IMR-90 (cell line): ENCODE measurements around the gene ANKRD13A. TPM values are rescaled to one million over a fixed set of nuclear protein-coding genes. Genes with fewer than 3 reads are reported as not detected.

Experiments used
- ATAC-seq: fragments of 200-7000 bp; cut with Tn5 transposase; 2 replicates; pipeline ENCODE4 v1.9.1; 2020; ENCODE audit warnings: low read depth, mild to moderate bottlenecking, moderate library complexity
- BruUV-seq: library from RNA; stranded (reverse); fragments of 400-500 nt; replicated peaks from 2 replicates; lab custom pipeline; 2021; lab: Mats Ljungman, UMichigan
- CTCF ChIA-PET: fragments of 300-600 bp; formaldehyde crosslinking; extraction: SDS; loops from one replicate; lab custom pipeline; 2021; ENCODE audit warnings: antibody characterized with exemption; lab: Yijun Ruan, JAX
- POLR2A ChIA-PET: fragments of 300-600 bp; sonication (Branson Sonifier 250); formaldehyde crosslinking; loops from one replicate; lab custom pipeline; 2022; ENCODE audit warnings: antibody characterized with exemption; ENCODE audit not compliant: unreplicated experiment; lab: Charles Lee
- DNase-seq: peaks from one replicate; pipeline ENCODE4 v3.0.0; 2013
- H2AFZ ChIP-seq: replicated peaks from 2 replicates; pipeline ENCODE3; 2013; ENCODE audit warnings: low read length, mild to moderate bottlenecking; ENCODE audit not compliant: poor library complexity
- H2AK5ac ChIP-seq: 2 replicates; pipeline ENCODE4 v1.6.1; 2013; ENCODE audit warnings: low read depth, low read length, inconsistent platforms
- H2AK9ac ChIP-seq: replicated peaks from 2 replicates; pipeline ENCODE3; 2013; ENCODE audit warnings: mild to moderate bottlenecking, low read depth, low read length, moderate library complexity; ENCODE audit not compliant: poor library complexity
- H2BK120ac ChIP-seq: 2 replicates; pipeline ENCODE4 v1.6.1; 2013; ENCODE audit warnings: low read depth, low read length, inconsistent platforms
- H2BK15ac ChIP-seq: 3 replicates; pipeline ENCODE4 v1.6.1; 2013; ENCODE audit warnings: low read depth, low read length, inconsistent platforms
- H2BK20ac ChIP-seq: 2 replicates; pipeline ENCODE4 v1.6.1; 2013; ENCODE audit warnings: low read depth, mild to moderate bottlenecking, inconsistent platforms, low read length, moderate library complexity
- H2BK5ac ChIP-seq: 2 replicates; pipeline ENCODE4 v1.6.1; 2013; ENCODE audit warnings: mild to moderate bottlenecking, low read depth, low read length, inconsistent platforms; ENCODE audit not compliant: poor library complexity, severe bottlenecking
- H3K14ac ChIP-seq: replicated peaks from 2 replicates; pipeline ENCODE4 v1.6.1; 2013; ENCODE audit warnings: low read depth, low read length, inconsistent platforms
- H3K18ac ChIP-seq: 2 replicates; pipeline ENCODE4 v1.6.1; 2013; ENCODE audit warnings: low read depth, low read length, control low read depth
- H3K23ac ChIP-seq: 2 replicates; pipeline ENCODE4 v1.6.1; 2013; ENCODE audit warnings: low read depth, low read length, inconsistent platforms
- H3K27ac ChIP-seq: 2 replicates; pipeline ENCODE4 v1.5.1; 2013; ENCODE audit warnings: mild to moderate bottlenecking, control low read depth, low read length; ENCODE audit not compliant: insufficient read depth
- H3K27me3 ChIP-seq: 2 replicates; pipeline ENCODE4 v1.6.1; 2013; ENCODE audit warnings: low read length; ENCODE audit not compliant: control insufficient read depth, insufficient read depth
- H3K36me3 ChIP-seq: 2 replicates; pipeline ENCODE4 v1.6.1; 2013; ENCODE audit warnings: low read length, mixed read lengths; ENCODE audit not compliant: control insufficient read depth, insufficient read depth
- H3K4ac ChIP-seq: 2 replicates; pipeline ENCODE4 v1.6.1; 2013; ENCODE audit warnings: low read depth, low read length, inconsistent platforms
- H3K4me1 ChIP-seq: 2 replicates; pipeline ENCODE4 v1.6.1; 2013; ENCODE audit warnings: low read length, mixed read lengths; ENCODE audit not compliant: control insufficient read depth, insufficient read depth
- H3K4me2 ChIP-seq: 2 replicates; pipeline ENCODE4 v1.6.1; 2013; ENCODE audit warnings: low read depth, mild to moderate bottlenecking, control low read depth, low read length, moderate library complexity
- H3K4me3 ChIP-seq: 2 replicates; pipeline ENCODE4 v1.5.1; 2013; ENCODE audit warnings: low read depth, mild to moderate bottlenecking, control low read depth, low read length, moderate library complexity; ENCODE audit not compliant: insufficient read depth
- H3K56ac ChIP-seq: 2 replicates; pipeline ENCODE4 v1.6.1; 2013; ENCODE audit warnings: low read length, inconsistent platforms; ENCODE audit not compliant: insufficient read depth; ENCODE audit errors: extremely low read depth
- H3K79me1 ChIP-seq, 2 experiments: 2 replicates each; pipeline ENCODE4 v1.6.1; 2013; ENCODE audit warnings: low read length in 2 of 2, inconsistent platforms in 1 of 2, low read depth in 1 of 2
- H3K9ac ChIP-seq: 2 replicates; pipeline ENCODE4 v1.6.1; 2013; ENCODE audit warnings: low read depth, low read length, control low read depth
- H3K9me1 ChIP-seq: 2 replicates; pipeline ENCODE4 v1.6.1; 2013; ENCODE audit warnings: low read length, inconsistent platforms; ENCODE audit not compliant: insufficient read depth
- H3K9me3 ChIP-seq: 2 replicates; pipeline ENCODE4 v1.6.1; 2013; ENCODE audit warnings: low read length; ENCODE audit not compliant: control insufficient read depth, insufficient read depth
- H4K20me1 ChIP-seq: 2 replicates; pipeline ENCODE4 v1.6.1; 2013; ENCODE audit warnings: low read length, inconsistent platforms; ENCODE audit not compliant: insufficient read depth
- H4K5ac ChIP-seq: 2 replicates; pipeline ENCODE4 v1.6.1; 2013; ENCODE audit warnings: mild to moderate bottlenecking, low read depth, low read length, control low read depth
- H4K8ac ChIP-seq, 2 experiments: 2 replicates each; pipeline ENCODE4 v1.6.1; 2013; ENCODE audit warnings: low read depth in 2 of 2, low read length in 2 of 2, control low read depth in 1 of 2, inconsistent platforms in 1 of 2
- H4K91ac ChIP-seq: 2 replicates; pipeline ENCODE4 v1.6.1; 2013; ENCODE audit warnings: low read depth, low read length, inconsistent platforms; ENCODE audit not compliant: insufficient read depth
- BHLHE40 ChIP-seq: fragments of 150-350 bp; IDR thresholded peaks from 2 replicates; pipeline ENCODE4 v1.6.1; 2016; ENCODE audit warnings: mild to moderate bottlenecking, low read depth, low read length
- ELK1 ChIP-seq: fragments of 150-350 bp; IDR thresholded peaks from 2 replicates; pipeline ENCODE4 v1.6.1; 2016; ENCODE audit warnings: low read depth, mild to moderate bottlenecking, low read length, moderate library complexity, borderline replicate concordance
- MAZ ChIP-seq: IDR thresholded peaks from 2 replicates; pipeline ENCODE4 v1.6.1; 2012; ENCODE audit warnings: low read depth, mild to moderate bottlenecking, low read length, improper control_type of control experiment, moderate library complexity, borderline replicate concordance
- NFE2L2 ChIP-seq: fragments of 150-350 bp; IDR thresholded peaks from 2 replicates; pipeline ENCODE4 v1.6.1; 2016; ENCODE audit warnings: low read depth, mild to moderate bottlenecking, low read length
- RAD21 ChIP-seq: IDR thresholded peaks from 2 replicates; pipeline ENCODE4 v1.6.1; 2012; ENCODE audit warnings: low read length, improper control_type of control experiment
- RCOR1 ChIP-seq: IDR thresholded peaks from 2 replicates; pipeline ENCODE4 v1.6.1; 2012; ENCODE audit warnings: mild to moderate bottlenecking, low read length, improper control_type of control experiment; ENCODE audit not compliant: insufficient replicate concordance
- WGBS, 2 experiments: methylation state at CpG; one replicate each; pipeline versions ENCODE4 v1.1.5 to v1.1.7; 2013; ENCODE audit warnings: missing lambda C conversion rate in 2 of 2; ENCODE audit not compliant: insufficient read length in 1 of 2; ENCODE audit errors: extremely low coverage in 2 of 2; 5-methylcytosine and 5-hydroxymethylcytosine counted together
- dilution Hi-C: fragments of 300-500 bp; cut with HindIII; formaldehyde crosslinking; loops from one replicate; pipeline ENCODE4 v1.14.3; 2018; ENCODE audit warnings: low sequenced_read_pairs; ENCODE audit not compliant: unreplicated experiment
- in situ Hi-C: fragments of 300-500 bp; cut with MboI; formaldehyde crosslinking; loops from 3 replicates; pipeline ENCODE4 v1.14.3; 2019; ENCODE audit warnings: low sequenced_read_pairs, inconsistent platforms, mixed read lengths
- intact Hi-C: fragments of 100-400 bp; cut with micrococcal nuclease; formaldehyde crosslinking; loops from 2 replicates; pipeline ENCODE4 v1.10.0; 2022
- polyA plus RNA-seq, 3 experiments: library from polyadenylated mRNA; depleted of rRNA; stranded (reverse); fragments of >200 nt; gene quantifications; 2 replicates each; pipeline ENCODE4 v1.2.3, GENCODE V29; 2012; ENCODE audit warnings: low replicate concordance in 1 of 3
- total RNA-seq: library from RNA; depleted of rRNA; stranded (reverse); fragments of >200 nt; gene quantifications from 2 replicates; pipeline ENCODE4 v1.2.3, GENCODE V29; 2012

Gene ANKRD13A
- total and polyA plus RNA-seq, 2 of the 4 experiments (the other 2 are of a cell fraction): 299 to 449 TPM

- dilution Hi-C loops: no loop called here
- no peak for DNase-seq
- H2AK5ac ChIP-seq: no peak overlapping the region
- no peak overlapping the region for H3K14ac ChIP-seq
- peaks cover 10 to 20% of the 10 kb centered on the region in 2 experiments; a peak in 3 of 4 replicates for H3K79me1 ChIP-seq
- TF ChIP-seq MAZ (no peak), BHLHE40 (no peak), RAD21 (no peak), RCOR1 (no peak), ELK1 (no peak), NFE2L2 (no peak)
- no peak overlapping the region for H2AFZ ChIP-seq
- BruUV-seq: no TSS peak
- no peak overlapping the region for H4K5ac ChIP-seq
- H4K8ac ChIP-seq: no peak overlapping the region
- peaks cover 46% of the 10 kb centered on the region for H4K20me1 ChIP-seq
- no peak overlapping the region for H3K4me2 ChIP-seq
- no peak overlapping the region for H2BK20ac ChIP-seq
- H3K4ac ChIP-seq: no peak overlapping the region
- H2BK120ac ChIP-seq: no peak overlapping the region
- intact Hi-C loops: no loop called here
- no CpG with 5 or more reads among the region's 7 CpGs for WGBS, 2 experiments
- H2BK5ac ChIP-seq: no peak overlapping the region
- H3K9ac ChIP-seq: no peak overlapping the region
- H2AK9ac ChIP-seq: no peak overlapping the region
- H2BK15ac ChIP-seq: no peak overlapping the region
- H3K4me1 ChIP-seq: peaks cover 12% of the 10 kb centered on the region
- CTCF ChIA-PET: no interaction called here
- POLR2A ChIA-PET: no interaction called here
- H3K18ac ChIP-seq: no peak overlapping the region
- H4K91ac ChIP-seq: no peak overlapping the region
- in situ Hi-C loops: no loop called here
- no peak overlapping the region for H3K56ac ChIP-seq
- H3K9me3 ChIP-seq: no peaks in the 10 kb centered on the region
- H3K4me3 ChIP-seq: no peak overlapping the region
- peaks cover 10% of the 10 kb centered on the region for H3K36me3 ChIP-seq
- H3K9me1 ChIP-seq: peaks cover 11% of the 10 kb centered on the region
- no peaks in the 10 kb centered on the region for H3K27me3 ChIP-seq
- H3K27ac ChIP-seq: no peak overlapping the region
- no peak for ATAC-seq
- no peak overlapping the region for H3K23ac ChIP-seq
These were observed 6.2 kb downstream of the ANKRD13A start for GRCh38 chr12:110005319-110005973.
